KMS-11 (cell line): ENCODE measurements around the gene PADI4.

Source experiments
- H2AFZ ChIP-seq: fragments of 200-600 bp; sonication (generic); 2 replicates; pipeline ENCODE4 v1.6.1; 2016; ENCODE audit warnings: antibody characterized with exemption, mixed run types, low read depth
- H3K27ac ChIP-seq: fragments of 200-600 bp; sonication (generic); 2 replicates; pipeline ENCODE4 v1.6.1; 2016; ENCODE audit warnings: mild to moderate bottlenecking, mixed run types
- H3K27me3 ChIP-seq: fragments of 200-600 bp; sonication (generic); 2 replicates; pipeline ENCODE4 v1.6.1; 2017; ENCODE audit warnings: mild to moderate bottlenecking, low read depth, mixed run types, moderate library complexity; ENCODE audit not compliant: insufficient read depth
- H3K36me3 ChIP-seq: fragments of 200-600 bp; sonication (generic); 2 replicates; pipeline ENCODE4 v1.6.1; 2017; ENCODE audit warnings: mild to moderate bottlenecking, mixed run types; ENCODE audit not compliant: insufficient read depth
- H3K4me1 ChIP-seq: fragments of 200-600 bp; sonication (generic); 2 replicates; pipeline ENCODE4 v1.6.1; 2016; ENCODE audit warnings: mild to moderate bottlenecking, low read depth, mixed run types; ENCODE audit not compliant: poor library complexity, severe bottlenecking
- H3K4me2 ChIP-seq: fragments of 200-600 bp; sonication (generic); 2 replicates; pipeline ENCODE4 v1.7.0; 2016; ENCODE audit warnings: mild to moderate bottlenecking, mixed run types
- H3K4me3 ChIP-seq: fragments of 200-600 bp; sonication (generic); IDR thresholded peaks from 2 replicates; pipeline ENCODE4 v1.6.1; 2017; ENCODE audit warnings: low read depth, low read length, mixed read lengths; ENCODE audit not compliant: insufficient read depth
- H3K79me2 ChIP-seq: fragments of 200-600 bp; sonication (generic); 2 replicates; pipeline ENCODE4 v1.6.1; 2016; ENCODE audit warnings: low read depth, mixed run types; ENCODE audit not compliant: insufficient read depth
- H3K9ac ChIP-seq: fragments of 200-600 bp; sonication (generic); 2 replicates; pipeline ENCODE4 v1.6.1; 2016; ENCODE audit warnings: mild to moderate bottlenecking, mixed run types
- H4K20me1 ChIP-seq: fragments of 200-600 bp; sonication (generic); 2 replicates; pipeline ENCODE4 v1.6.1; 2016; ENCODE audit warnings: mild to moderate bottlenecking, mixed run types; ENCODE audit not compliant: insufficient read depth
- TF ChIP-seq, protein P1 (sequence below): fragments of 200-600 bp; sonication (generic); conservative IDR thresholded peaks from 2 replicates; pipeline ENCODE4 v1.6.1; 2017; ENCODE audit warnings: low read depth, mild to moderate bottlenecking, antibody characterized with exemption, low read length, moderate library complexity, mixed read lengths

PADI4 gene

DNA sequence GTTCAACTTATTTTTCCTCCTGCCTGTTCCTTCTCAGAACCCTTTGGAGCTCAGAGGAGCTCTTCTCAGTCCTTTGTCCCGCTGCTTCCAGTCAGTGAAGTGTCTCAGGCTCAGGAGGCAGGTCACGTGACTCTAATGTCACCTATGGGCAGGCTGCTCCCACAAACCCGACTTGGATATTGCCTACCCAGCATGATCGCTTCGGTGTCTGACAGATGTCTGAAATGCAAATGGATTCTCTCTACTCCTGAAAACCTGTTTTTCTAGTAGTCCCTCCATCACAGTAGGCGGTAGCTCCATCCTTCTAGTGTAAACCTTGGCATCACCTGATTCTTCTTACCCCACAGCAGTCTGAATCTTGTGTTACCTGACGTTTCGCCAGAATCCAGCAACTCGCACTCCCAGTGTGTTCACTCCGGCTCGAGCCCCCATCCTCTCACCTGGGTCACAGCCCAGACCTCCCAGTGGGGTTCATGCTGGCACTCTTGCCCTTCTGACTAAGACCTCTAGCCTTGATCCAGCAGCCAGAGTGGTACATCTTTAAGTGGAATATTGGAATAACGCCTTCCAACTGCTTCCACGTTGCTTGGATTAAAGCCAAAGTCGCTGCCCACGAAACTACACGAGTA lies 69.4 kb downstream of the PADI4 start:
- H4K20me1 ChIP-seq: no peaks in the 10 kb centered on the region
- H3K9ac ChIP-seq: no peak overlapping the region
- H3K27ac ChIP-seq: no peak overlapping the region
- H3K27me3 ChIP-seq: peaks cover 73% of the 10 kb centered on the region
- no peaks in the 10 kb centered on the region for H3K4me1 ChIP-seq
- no peak overlapping the region for H3K4me3 ChIP-seq
- H3K79me2 ChIP-seq: no peaks in the 10 kb centered on the region
- H3K36me3 ChIP-seq: no peaks in the 10 kb centered on the region
- no peak overlapping the region for H2AFZ ChIP-seq
- TF ChIP-seq, protein P1, sequence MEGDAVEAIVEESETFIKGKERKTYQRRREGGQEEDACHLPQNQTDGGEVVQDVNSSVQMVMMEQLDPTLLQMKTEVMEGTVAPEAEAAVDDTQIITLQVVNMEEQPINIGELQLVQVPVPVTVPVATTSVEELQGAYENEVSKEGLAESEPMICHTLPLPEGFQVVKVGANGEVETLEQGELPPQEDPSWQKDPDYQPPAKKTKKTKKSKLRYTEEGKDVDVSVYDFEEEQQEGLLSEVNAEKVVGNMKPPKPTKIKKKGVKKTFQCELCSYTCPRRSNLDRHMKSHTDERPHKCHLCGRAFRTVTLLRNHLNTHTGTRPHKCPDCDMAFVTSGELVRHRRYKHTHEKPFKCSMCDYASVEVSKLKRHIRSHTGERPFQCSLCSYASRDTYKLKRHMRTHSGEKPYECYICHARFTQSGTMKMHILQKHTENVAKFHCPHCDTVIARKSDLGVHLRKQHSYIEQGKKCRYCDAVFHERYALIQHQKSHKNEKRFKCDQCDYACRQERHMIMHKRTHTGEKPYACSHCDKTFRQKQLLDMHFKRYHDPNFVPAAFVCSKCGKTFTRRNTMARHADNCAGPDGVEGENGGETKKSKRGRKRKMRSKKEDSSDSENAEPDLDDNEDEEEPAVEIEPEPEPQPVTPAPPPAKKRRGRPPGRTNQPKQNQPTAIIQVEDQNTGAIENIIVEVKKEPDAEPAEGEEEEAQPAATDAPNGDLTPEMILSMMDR: no peak
- no peak overlapping the region for H3K4me2 ChIP-seq

DNA sequence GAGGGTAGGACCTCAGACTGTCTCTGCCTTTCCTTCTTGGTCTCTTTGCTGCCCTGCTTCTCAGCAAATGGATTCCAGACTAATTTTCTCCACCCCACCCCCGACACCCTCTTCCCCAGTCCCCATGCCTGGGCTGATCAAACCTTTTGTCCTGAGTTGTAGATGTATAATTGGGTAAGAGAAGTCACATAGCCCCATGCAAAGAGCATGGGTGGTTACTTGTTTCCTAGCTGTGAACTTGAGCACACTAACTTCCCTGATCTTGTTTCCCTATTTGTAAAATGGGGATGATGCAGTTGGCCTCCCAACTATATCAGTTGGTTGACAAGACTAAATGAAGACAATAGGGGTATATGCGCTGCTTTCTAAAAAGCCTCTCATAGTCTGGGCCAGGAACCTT lies 73.2 kb downstream of the PADI4 start:
- Histone ChIP-seq H3K36me3 (no peaks in the 10 kb centered on the region), H4K20me1 (no peaks in the 10 kb centered on the region), H3K4me3 (no peak overlapping the region), H3K27ac (no peak overlapping the region), H3K79me2 (no peaks in the 10 kb centered on the region), H3K4me2 (no peak overlapping the region), H2AFZ (no peak overlapping the region), H3K4me1 (no peaks in the 10 kb centered on the region), H3K9ac (no peak overlapping the region), H3K27me3 (peaks cover 86% of the 10 kb centered on the region)
- TF ChIP-seq, protein P1: no peak

DNA sequence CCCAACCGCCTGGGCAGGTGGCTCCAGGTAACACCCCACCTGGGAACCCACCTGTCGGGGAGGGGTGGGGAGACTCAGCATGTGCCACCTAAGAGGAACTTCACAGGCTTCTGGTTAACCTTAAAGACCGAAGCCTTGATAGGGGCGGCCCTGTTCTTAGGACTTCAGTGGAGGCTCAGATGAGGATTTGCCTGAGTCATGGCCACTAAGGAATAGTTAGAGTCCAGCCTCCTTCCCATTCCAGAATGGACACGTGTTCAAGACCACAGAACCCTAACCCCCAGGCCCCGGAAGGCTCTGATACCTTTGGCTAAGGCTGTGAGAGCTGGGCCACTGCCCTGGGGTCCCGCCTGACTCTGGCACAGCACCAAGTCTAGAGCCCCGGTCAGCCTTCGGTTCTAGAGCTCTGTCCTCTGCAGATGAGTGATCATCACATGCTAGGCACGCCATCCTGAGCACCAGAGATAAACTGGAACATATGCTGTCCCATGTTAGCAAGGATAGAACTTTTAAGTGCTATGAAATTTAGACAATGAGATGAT lies 84.3 kb downstream of the PADI4 start:
- TF ChIP-seq, protein P1: no peak
- Histone ChIP-seq H3K4me3 (no peak overlapping the region), H3K27ac (no peak overlapping the region), H2AFZ (no peak overlapping the region), H3K4me2 (no peak overlapping the region), H3K79me2 (no peaks in the 10 kb centered on the region), H3K27me3 (peaks cover 79% of the 10 kb centered on the region), H3K4me1 (no peaks in the 10 kb centered on the region), H4K20me1 (no peaks in the 10 kb centered on the region), H3K36me3 (no peaks in the 10 kb centered on the region), H3K9ac (no peak overlapping the region)

DNA sequence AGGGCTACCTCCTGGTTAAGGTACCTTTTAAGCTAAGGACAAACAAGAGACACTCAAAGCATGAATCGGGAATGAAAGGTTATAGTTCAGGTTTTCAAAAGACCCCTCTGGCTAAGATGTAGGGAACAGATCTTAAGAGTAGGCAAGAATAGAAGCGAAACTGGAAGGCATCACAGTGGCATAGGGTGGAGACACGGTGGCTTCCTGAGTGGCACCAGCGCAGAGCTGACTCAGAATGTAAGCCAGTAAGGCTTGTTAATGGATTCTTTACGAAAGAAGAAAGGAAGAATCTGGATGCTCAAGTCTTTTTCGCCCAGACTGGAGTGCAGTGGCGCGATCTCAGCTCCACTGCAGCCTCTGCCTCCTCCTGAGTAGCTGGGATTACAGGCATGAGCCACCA lies 85.2 kb downstream of the PADI4 start:
- H3K9ac ChIP-seq: no peak overlapping the region
- no peaks in the 10 kb centered on the region for H3K79me2 ChIP-seq
- no peak overlapping the region for H3K4me2 ChIP-seq
- no peak overlapping the region for H3K4me3 ChIP-seq
- H4K20me1 ChIP-seq: no peaks in the 10 kb centered on the region
- H3K27ac ChIP-seq: no peak overlapping the region
- peaks cover 73% of the 10 kb centered on the region for H3K27me3 ChIP-seq
- H3K36me3 ChIP-seq: no peaks in the 10 kb centered on the region
- no peaks in the 10 kb centered on the region for H3K4me1 ChIP-seq
- H2AFZ ChIP-seq: no peak overlapping the region
- TF ChIP-seq, protein P1: no peak
